ENCODE results near the gene SIRPB1.

GRCh38 chr20:1669304-1669703, 49.5 kb upstream of the SIRPB1 start:
- no peak for TF ChIP-seq EZH2 (IDR thresholded peaks at IDR 0.05; ENCODE audit: low read length, unreplicated experiment)
- TF ChIP-seq EZH2phosphoT487 (IDR thresholded peaks at IDR 0.05; ENCODE audit: borderline replicate concordance, low read length) = no peak
- no peak; the same call in 1 of the 2 replicates for TF ChIP-seq CTCF (conservative IDR thresholded peaks at IDR 0.05; ENCODE audit: low read depth, low read length)
